CD4-positive, alpha-beta T cell (primary cell): Measurements from ENCODE around the gene SYNE1. TPM values are rescaled to one million over a fixed set of nuclear protein-coding genes. Genes with fewer than 3 reads are reported as not detected.

Experiments used
- ATAC-seq: fragments of 200-7000 bp; cut with Tn5 transposase; one replicate; pipeline ENCODE4 v1.10.0; 2022; ENCODE audit warnings: mild to moderate bottlenecking; ENCODE audit not compliant: poor library complexity
- CTCF ChIA-PET: fragments of 350-600 bp; sonication (Branson Sonifier 250); formaldehyde crosslinking; loops from one replicate; lab custom pipeline; 2021; ENCODE audit warnings: antibody characterized with exemption, inconsistent platforms; lab: Charles Lee
- POLR2A ChIA-PET: fragments of 350-600 bp; sonication (Branson Sonifier 250); formaldehyde crosslinking; loops from one replicate; lab custom pipeline; 2021; ENCODE audit warnings: antibody characterized with exemption, inconsistent platforms; lab: Charles Lee
- DNase-seq, 14 experiments: peaks; one replicate each; pipeline ENCODE4 v3.0.0-alpha.2; 2013 to 2020; ENCODE audit warnings: mixed read lengths in 2 of 14
- H3K27ac ChIP-seq, 2 donors: one replicate each; pipeline versions ENCODE4 v1.5.1 to v1.7.0; 2013; ENCODE audit warnings: low read length in 2 of 2, low read depth in 1 of 2, mild to moderate bottlenecking in 1 of 2
- H3K27me3 ChIP-seq, 2 experiments: 1 replicate in 1 of 2; 2 replicates in 1 of 2; pipeline versions ENCODE4 v1.6.1 to v1.7.0; 2013; ENCODE audit warnings: low read length in 2 of 2, control low read depth in 1 of 2, mild to moderate bottlenecking in 1 of 2, moderate library complexity in 1 of 2; ENCODE audit not compliant: insufficient read depth in 2 of 2, control insufficient read depth in 1 of 2
- H3K36me3 ChIP-seq: one replicate; pipeline ENCODE4 v1.6.1; 2013; ENCODE audit warnings: low read length, control low read depth; ENCODE audit not compliant: insufficient read depth
- H3K4me1 ChIP-seq: one replicate; pipeline ENCODE4 v1.6.1; 2013; ENCODE audit warnings: low read length, control low read depth; ENCODE audit not compliant: insufficient read depth
- H3K4me3 ChIP-seq: one replicate; pipeline ENCODE4 v1.5.1; 2013; ENCODE audit warnings: mild to moderate bottlenecking, low read length, moderate library complexity
- H3K9me3 ChIP-seq, 2 experiments: 1 replicate in 1 of 2; 2 replicates in 1 of 2; pipeline versions ENCODE4 v1.6.1 to v1.7.0; 2013; ENCODE audit warnings: low read length in 2 of 2, mild to moderate bottlenecking in 2 of 2, control low read depth in 1 of 2, moderate library complexity in 1 of 2; ENCODE audit not compliant: control insufficient read depth in 1 of 2, insufficient read depth in 1 of 2
- H3K27ac Mint-ChIP-seq: one replicate; pipeline ENCODE4 v1.8.0; 2020; ENCODE audit warnings: mixed read lengths
- H3K27me3 Mint-ChIP-seq: one replicate; pipeline ENCODE4 v1.8.0; 2021; ENCODE audit warnings: mixed read lengths
- H3K36me3 Mint-ChIP-seq: one replicate; pipeline ENCODE4 v1.8.0; 2021; ENCODE audit warnings: low read depth, mixed read lengths
- H3K4me1 Mint-ChIP-seq: one replicate; pipeline ENCODE4 v1.8.0; 2021; ENCODE audit warnings: low read depth, mixed read lengths
- H3K4me3 Mint-ChIP-seq: one replicate; pipeline ENCODE4 v1.8.0; 2020; ENCODE audit warnings: mild to moderate bottlenecking, mixed read lengths
- H3K9me3 Mint-ChIP-seq: one replicate; pipeline ENCODE4 v1.8.0; 2020; ENCODE audit warnings: mixed read lengths
- intact Hi-C, 2 experiments: fragments of 100-400 bp; cut with DNase I in 1 of 2; cut with micrococcal nuclease in 1 of 2; formaldehyde crosslinking; loops; one replicate each; pipeline versions ENCODE4 v1.15.1 to v1.9.0; 2023 to 2025; cut with DNase I, micrococcal nuclease
- total RNA-seq, 174 experiments: library from RNA in 2 of 174; stranded (reverse) in 2 of 174; gene quantifications; one replicate each; pipeline ENCODE4 v1.2.3 and lab custom pipeline; 2021 to 2026
- TF ChIP-seq, protein P1 (sequence below): fragments of 200-600 bp; IDR thresholded peaks from one replicate; pipeline ENCODE4 v1.8.0; 2022; ENCODE audit warnings: antibody characterized with exemption, mild to moderate bottlenecking

SYNE1 gene
- total RNA-seq, 2 experiments from 2014 or later = 94.9 to 108 TPM

GRCh38 chr6:152127432-152128165, 509.6 kb downstream of the SYNE1 start:
- TF ChIP-seq, protein P1, sequence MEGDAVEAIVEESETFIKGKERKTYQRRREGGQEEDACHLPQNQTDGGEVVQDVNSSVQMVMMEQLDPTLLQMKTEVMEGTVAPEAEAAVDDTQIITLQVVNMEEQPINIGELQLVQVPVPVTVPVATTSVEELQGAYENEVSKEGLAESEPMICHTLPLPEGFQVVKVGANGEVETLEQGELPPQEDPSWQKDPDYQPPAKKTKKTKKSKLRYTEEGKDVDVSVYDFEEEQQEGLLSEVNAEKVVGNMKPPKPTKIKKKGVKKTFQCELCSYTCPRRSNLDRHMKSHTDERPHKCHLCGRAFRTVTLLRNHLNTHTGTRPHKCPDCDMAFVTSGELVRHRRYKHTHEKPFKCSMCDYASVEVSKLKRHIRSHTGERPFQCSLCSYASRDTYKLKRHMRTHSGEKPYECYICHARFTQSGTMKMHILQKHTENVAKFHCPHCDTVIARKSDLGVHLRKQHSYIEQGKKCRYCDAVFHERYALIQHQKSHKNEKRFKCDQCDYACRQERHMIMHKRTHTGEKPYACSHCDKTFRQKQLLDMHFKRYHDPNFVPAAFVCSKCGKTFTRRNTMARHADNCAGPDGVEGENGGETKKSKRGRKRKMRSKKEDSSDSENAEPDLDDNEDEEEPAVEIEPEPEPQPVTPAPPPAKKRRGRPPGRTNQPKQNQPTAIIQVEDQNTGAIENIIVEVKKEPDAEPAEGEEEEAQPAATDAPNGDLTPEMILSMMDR = no peak
- peaks cover 4% of the 10 kb centered on the region for H3K4me1 Mint-ChIP-seq
- no peaks in the 10 kb centered on the region for H3K27me3 Mint-ChIP-seq
- no peak overlapping the region for H3K4me3 ChIP-seq
- peaks cover 94% of the 10 kb centered on the region for H3K36me3 ChIP-seq
- H3K27me3 ChIP-seq = no peaks in the 10 kb centered on the region
- H3K4me3 Mint-ChIP-seq = no peak overlapping the region
- no peak overlapping the region for H3K27ac ChIP-seq
- no peaks in the 10 kb centered on the region for H3K9me3 Mint-ChIP-seq
- no peaks in the 10 kb centered on the region for H3K9me3 ChIP-seq
- intact Hi-C loops = loop anchor here in 1 of 2 experiments (10.0 kb wide), 2 partner anchors 363 to 683 kb away; no protein-coding TSS in a partner anchor
- POLR2A ChIA-PET = interaction anchor here (0.7 to 1.0 kb wide), 2 partner anchors 38 to 437 kb away, joined by 3 to 4 read pairs; no protein-coding TSS in a partner anchor
- peaks cover 99% of the 10 kb centered on the region for H3K36me3 Mint-ChIP-seq
- ATAC-seq = no peak
- H3K4me1 ChIP-seq = no peaks in the 10 kb centered on the region
- H3K27ac Mint-ChIP-seq = peak overlapping the region; percentile 32
- no peak for DNase-seq
- CTCF ChIA-PET = no interaction called here

DNA sequence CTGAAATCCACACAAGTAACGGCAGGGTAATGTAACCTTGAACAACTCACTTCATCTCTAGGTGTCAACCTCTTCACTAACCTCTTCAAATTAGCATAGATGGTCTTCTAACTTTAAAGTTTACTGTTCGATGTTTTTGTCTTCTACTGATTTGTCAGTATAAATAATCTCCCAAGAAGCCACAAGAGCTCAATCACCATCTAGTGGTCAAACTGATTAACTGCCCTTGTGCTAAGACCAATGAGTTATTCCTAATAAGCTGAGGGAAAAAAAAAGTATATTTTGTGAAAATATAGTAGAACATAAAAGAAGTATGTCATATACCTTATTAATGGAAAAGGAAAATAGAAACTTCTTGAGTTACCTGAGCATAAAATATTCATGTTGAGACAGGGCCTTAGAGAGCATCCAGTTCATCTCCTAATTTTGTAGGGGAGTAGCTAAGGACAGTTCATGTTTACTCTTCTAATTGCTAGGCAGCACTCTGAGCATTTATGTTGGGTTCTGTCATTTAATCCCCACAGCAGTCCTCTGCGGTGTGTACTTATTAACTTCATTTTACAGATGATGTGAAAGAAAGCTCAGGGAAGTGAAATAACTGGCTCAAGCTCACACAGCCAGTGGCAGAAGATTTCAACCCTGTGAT, 512.6 kb downstream of the SYNE1 start:
- peaks cover 4% of the 10 kb centered on the region for H3K4me1 Mint-ChIP-seq
- intact Hi-C loops = loop anchor here (1.0 to 10.0 kb wide), 5 partner anchors 360 to 680 kb away; no protein-coding TSS in a partner anchor
- no peaks in the 10 kb centered on the region for H3K27me3 ChIP-seq
- DNase-seq = peak in 3 of 14 experiments; percentile 38 to 51 (median 49)
- H3K4me3 ChIP-seq = no peak overlapping the region
- H3K27ac ChIP-seq = no peak overlapping the region
- TF ChIP-seq, protein P1 = peak; percentile 50
- no peaks in the 10 kb centered on the region for H3K9me3 ChIP-seq
- H3K27me3 Mint-ChIP-seq = no peaks in the 10 kb centered on the region
- H3K36me3 ChIP-seq = peaks cover 96% of the 10 kb centered on the region
- no peaks in the 10 kb centered on the region for H3K9me3 Mint-ChIP-seq
- H3K4me3 Mint-ChIP-seq = no peak overlapping the region
- ChIA-PET CTCF (interaction anchor here (0.6 to 1.5 kb wide), 5 partner anchors 61 to 449 kb away, joined by 3 to 6 read pairs (median 4); no protein-coding TSS in a partner anchor), POLR2A (interaction anchor here (0.6 to 1.4 kb wide), 3 partner anchors 24 to 750 kb away, joined by 3 to 5 read pairs (median 4); no protein-coding TSS in a partner anchor)
- no peaks in the 10 kb centered on the region for H3K4me1 ChIP-seq
- peak overlapping the region; percentile 57 for H3K27ac Mint-ChIP-seq
- peaks cover 99% of the 10 kb centered on the region for H3K36me3 Mint-ChIP-seq
- peak; percentile 48 for ATAC-seq

GRCh38 chr6:152123076-152123475, 514.1 kb downstream of the SYNE1 start:
- TF ChIP-seq, protein P1 = no peak
- H3K27ac ChIP-seq = no peak overlapping the region
- intact Hi-C loops = loop anchor here in 1 of 2 experiments (10.0 kb wide), 2 partner anchors 358 to 678 kb away; no protein-coding TSS in a partner anchor
- ChIA-PET CTCF (interaction anchor here (0.6 to 1.5 kb wide), 2 partner anchors 179 to 856 kb away, joined by 4 read pairs; no protein-coding TSS in a partner anchor), POLR2A (no interaction called here)
- H3K4me1 ChIP-seq = no peaks in the 10 kb centered on the region
- H3K27me3 ChIP-seq = no peaks in the 10 kb centered on the region
- Mint-ChIP-seq H3K9me3 (peaks cover 2% of the 10 kb centered on the region), H3K27me3 (no peaks in the 10 kb centered on the region), H3K4me1 (peaks cover 6% of the 10 kb centered on the region), H3K27ac (peak overlapping the region; percentile 57), H3K4me3 (no peak overlapping the region), H3K36me3 (peaks cover 96% of the 10 kb centered on the region)
- ATAC-seq = no peak
- H3K4me3 ChIP-seq = no peak overlapping the region
- DNase-seq = no peak
- H3K36me3 ChIP-seq = peaks cover 85% of the 10 kb centered on the region
- H3K9me3 ChIP-seq = peaks cover 0 to 4% of the 10 kb centered on the region in 2 experiments
